Fibroblast of skin of right biceps (primary cell): ENCODE measurements around the gene CILP2.

ENCODE experiments used
- DNase-seq: peaks from one replicate; pipeline ENCODE4 v3.0.0-alpha.2; 2013

Gene CILP2

DNA sequence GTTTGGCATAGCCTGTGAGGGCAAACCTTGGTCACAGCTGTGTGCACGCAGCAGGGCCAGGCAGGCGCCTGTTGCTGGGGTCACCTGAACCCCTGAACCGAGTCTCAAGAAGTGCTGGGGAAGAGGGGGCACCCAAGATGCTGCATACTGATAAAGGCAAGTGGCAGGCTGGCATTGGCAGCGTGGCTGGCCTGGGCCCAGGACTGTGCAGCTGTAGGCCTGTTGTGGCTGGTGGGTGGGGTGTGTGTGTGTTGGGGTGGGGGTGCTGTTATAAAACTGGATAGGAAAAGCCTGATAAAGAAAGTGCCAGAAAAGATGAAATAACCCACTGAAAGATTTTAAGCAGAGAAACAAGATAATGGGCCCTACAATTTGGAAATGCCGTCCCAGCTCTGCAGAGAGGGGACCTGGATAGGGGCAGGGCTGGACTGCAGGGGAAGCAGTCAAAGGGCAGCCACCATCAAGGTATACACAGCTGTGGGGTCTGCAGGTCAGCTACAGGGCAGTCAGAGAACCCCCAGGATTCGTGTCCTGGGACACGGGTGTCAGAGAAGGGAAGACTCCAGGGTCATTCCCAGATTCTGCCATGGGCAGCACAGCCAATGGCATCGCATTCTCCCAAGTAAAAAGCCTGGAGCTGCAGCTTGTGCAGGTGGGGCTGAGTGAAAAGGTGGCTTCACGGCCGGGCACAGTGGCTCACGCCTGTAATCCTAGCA is 33.2 kb downstream of the CILP2 start:
- DNase-seq: no peak

DNA sequence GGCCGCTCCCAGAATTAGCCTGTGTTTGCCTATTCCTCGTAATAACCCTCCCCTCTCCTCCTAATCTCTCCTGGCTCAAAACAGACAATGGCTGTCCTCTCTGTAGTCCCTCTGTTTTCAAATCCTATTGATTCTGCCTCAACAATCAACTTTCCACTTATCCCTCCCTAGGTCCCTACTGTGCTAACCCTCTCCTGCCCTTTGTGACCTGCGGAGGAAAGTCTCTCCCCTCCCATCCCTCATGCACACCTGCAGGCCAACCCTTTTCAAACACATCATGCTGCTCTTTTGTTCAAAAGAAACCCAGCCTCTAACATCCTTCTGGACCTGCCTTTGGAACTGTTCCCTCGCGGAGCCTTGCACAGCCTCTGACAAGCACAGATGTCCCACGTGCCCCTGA is 37.3 kb downstream of the CILP2 start:
- no peak for DNase-seq

DNA sequence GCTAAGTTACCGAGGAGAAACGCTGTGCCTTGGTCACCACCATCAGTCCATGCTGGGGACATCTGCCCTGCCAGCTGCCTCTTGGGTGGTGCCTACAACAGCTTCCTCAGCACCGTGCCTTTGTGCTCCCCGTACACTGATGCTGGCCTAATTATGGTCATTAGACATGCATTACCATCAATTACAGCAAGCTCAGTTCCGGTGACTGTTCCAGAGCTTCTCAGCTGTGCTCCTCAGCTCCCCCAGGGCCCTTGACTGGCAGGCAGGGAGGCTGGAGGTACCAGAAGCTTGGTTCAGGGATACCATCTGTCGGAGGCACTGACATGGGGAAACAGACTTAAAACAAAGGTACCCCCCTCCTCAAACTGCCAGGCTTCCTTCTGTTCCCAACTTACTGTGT is 40.2 kb downstream of the CILP2 start:
- DNase-seq: no peak

DNA sequence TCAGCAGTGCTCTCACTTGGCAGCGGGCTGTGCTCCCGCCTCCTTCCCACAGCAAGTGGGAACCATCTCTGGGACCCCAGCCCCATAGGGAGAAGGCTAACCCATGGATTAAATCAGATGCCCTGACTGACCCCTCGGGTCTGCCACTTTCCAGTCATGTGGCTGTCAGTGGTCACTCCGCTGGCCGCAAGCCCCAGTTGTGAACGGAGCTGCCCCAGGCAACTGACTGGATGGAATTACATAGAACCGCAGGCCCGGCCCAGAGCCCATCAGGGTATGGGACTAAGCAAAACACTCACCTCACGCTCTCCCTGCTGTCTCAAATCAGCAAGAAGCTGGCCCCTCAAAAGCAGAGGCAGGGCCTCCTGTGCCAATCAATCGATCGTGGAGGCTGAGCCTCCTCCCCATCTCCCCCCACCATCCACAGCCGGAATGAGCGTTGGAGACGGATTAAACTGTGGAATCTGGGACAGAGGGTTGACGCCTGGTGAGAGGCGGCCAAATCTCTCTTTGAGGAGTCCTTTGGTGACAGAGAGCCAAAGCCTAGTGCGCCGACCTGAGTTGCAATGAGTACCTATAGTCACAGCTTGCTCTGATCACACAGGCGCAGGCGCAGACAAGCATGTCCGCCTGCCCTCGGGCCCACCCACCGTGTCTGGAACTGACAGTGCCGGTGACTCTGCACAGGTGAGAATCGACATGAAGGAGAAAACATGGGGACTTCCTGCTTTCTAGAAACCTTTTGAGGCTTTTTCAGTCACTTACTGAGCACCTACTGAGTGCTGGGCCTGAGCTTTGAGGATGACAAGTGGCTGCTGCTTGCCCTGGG is 41.7 kb downstream of the CILP2 start:
- DNase-seq: no peak

DNA sequence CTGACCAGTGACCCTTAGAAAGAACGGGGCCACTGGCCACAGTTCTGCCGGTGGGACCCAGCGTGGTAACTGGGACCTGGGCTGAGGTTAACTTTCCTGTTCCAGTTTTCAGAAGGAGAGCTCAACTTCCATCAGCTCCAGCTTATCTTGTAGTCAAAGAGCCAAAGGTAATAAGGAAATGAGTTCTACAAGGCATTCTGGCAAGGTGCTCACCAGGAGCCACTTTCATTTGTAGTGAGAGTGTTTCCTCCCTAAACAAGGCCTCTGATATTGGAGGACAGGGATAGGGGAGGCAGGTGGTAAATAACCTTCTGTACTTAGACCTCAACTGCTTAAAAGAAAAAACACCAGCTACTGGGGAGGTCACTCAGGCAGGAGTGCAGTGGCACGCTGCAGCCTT is 42.4 kb downstream of the CILP2 start:
- no peak for DNase-seq

DNA sequence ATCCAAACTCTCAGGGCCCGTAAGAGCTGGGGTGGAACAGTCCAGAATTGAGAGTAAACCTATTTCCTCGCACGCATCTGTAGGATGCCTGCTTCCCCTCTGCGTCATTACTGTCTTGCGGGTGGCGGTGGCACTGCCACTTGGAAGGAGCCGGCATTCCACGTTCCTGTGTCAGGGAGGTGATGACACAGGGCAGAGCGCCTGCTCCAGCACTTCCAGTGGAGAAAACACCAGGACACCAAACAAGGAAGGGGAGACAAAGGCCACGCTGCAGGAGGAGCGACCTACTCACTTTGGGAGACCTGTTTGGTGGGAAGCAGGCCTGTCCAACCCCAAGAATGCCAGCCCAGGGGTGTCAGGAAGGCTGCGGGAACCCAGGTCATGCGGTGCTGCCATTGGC is 43.3 kb downstream of the CILP2 start:
- DNase-seq: no peak

DNA sequence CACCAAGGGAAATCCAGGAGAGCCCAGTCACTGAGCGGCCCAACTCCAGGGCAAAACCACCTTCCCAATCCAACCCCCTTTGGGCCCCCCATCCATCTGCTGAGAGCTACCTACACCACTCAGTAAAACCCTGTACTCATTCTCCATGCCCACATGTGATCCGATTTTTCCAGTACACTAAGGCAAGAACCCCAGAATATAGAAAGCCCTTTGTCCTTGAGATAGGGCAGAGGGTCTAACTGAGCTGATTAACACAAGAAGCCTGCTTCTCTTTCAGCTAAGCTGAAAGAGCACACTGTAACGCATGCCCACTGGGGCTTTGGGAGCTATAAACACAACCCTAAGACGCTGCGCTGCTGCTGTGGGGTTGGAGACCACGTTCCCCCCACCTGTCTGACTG is 44.4 kb downstream of the CILP2 start:
- DNase-seq: no peak

DNA sequence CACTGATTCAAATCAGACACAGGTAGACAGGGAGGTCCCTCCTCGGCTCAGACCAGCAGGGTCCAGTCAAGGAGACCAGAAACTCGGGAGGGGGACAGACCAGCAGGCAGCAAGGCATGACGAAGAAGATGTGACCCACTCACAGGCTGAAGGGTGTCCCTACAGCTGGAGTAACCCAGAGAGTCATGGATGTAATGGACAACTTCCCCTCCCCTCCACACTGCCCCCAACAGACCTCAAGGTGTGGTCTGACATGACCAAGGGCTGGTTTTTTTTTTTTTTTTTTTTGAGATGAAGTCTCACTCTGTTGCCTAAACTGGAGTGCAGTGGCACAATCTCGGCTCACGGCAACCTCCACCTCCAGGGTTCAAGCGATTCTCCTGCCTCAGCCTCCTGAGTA is 46.3 kb downstream of the CILP2 start:
- no peak for DNase-seq

DNA sequence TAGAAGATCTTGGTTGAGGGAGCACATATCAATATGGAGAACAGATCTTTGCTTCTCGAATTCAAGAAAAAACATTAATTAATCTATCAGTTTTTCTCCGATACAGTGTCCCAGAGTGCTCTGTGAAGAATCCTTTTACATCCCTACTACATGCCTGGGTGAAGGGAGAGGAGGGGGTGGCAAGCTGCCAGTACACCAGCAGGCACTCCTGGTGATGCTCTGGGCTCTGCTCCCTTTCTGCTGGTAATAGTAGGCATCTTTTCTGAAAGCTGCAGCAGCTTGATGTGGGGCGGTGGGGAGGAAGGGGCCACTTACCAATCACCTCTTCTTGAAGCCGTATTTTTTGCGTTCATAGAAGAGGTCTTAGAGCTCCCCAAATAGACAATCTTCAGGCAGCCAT is 49.7 kb downstream of the CILP2 start:
- no peak for DNase-seq

DNA sequence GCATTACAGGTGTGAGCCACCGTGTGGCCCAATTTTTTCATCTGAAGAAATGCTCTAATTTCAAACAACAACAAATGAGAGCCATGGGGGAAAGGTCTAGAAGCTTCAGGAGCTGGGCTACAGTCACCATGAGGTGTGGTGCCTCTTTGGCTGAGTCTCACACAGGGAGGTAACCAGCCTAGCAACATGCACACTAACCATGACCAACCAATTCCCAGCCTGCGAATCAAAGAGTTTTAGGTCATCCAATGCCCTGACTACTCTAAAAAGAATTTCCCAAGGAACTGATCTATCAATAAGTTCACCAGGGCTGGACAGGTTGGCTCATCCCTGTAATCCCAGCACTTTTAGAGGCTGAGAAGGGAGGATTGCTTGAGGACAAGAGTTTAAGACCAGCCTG is 50.5 kb downstream of the CILP2 start:
- peak; percentile 42 for DNase-seq

DNA sequence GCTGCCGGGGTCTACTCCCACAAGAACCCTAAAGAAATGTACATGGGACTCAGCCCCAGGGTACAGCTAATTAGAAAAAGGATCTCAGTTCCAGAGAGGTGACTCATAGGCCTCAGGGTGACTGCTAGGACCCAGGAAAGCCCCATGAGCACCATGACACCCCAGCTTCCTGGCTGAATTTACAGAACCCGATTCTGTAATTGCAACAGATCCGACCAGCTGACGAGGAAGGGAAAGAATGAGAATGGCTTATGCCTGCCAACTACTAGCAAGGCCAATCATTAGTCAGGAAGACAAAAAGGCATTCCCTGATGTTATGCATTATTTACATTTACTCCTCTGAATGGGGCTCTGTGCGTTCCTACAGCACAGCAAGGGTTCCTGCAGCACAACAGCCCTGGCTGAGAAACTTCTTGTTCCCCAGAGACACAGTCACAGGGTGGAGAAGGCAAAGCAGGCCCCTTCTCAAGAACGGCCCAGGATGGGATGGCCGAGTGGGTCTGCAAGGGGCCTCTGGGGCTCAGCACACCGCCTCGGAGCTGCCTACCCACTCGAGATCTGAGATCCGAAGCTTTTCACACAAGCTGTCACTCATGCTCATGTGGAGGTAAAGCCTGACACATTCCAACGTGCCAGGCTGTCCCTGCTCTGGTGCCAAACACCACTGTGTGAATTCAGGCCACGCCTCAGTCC is 53.2 kb downstream of the CILP2 start:
- peak; percentile 97 for DNase-seq

DNA sequence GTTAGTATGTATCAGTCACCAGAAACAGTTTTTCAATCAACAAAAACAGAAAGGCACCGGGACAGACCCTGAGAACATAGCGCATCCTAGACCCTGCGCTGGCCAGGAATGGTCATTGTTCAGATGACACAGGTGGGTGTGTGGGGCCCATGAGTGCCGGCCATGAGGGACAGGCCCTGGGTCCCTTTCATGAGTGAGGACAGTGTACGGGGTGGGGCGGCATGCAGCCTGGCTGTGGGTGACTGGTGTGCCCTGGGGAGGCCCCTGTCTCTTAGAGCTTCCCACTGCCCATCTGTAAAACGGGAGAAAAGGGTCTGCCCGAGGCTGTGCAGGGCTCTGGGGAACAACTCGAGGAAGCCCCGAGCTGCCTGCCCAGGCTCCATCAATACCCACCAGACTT is 54.6 kb downstream of the CILP2 start:
- DNase-seq: no peak

DNA sequence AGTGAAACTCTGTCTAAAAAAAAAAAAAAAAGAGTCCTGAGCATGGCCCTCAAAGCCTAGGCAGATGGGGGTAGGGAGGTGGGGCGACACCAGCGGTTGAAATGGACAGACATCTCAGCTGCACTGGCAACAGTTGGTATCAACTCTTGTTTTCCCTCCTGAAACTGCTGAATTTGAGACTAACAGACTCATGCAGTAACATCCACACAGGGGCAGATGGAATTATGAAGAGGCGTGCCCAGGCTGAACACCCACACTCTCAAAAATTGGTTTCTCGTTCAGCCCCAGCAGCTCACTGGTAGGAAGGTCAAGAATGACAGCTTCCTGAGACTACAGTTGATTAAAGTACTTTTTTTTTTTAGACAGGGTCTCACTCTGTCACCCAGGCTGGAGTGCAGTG is 56.3 kb downstream of the CILP2 start:
- no peak for DNase-seq

DNA sequence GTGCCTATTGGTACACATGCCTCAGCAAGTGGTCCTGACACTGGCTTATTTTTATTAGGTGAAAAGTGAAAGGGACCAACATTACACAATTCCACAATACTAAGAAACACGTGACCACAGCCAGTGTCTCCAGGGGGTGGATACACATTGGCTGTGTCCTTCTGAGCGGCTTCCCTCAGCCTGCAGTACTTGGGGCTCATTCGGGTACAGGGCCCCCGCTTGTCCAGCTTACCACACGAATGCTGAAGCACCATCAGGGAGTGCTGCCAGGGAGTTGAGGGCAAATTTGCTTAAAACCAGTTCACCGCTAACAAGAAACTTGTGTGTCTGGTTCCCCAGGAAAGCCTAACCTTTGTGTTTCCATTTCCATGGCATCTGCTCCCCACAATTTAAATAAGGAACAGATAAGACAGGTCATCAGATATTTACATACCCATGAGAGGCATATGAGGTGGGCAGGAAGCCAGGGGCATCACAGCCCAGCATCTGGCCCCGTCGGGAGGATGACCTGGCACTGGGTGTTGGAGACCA is 57.2 kb downstream of the CILP2 start:
- no peak for DNase-seq
